Fibroblast of skin of scalp (primary cell): ENCODE data around the gene KRT31.
"Not testable (repeated sequence)": the region's sequence is repeated elsewhere in the genome, so short reads cannot be mapped to it uniquely, and the experiment has no call there.

Source experiments
- DNase-seq: peaks from one replicate; pipeline ENCODE4 v3.0.0-alpha.2; 2013

KRT31 gene

GRCh38 chr17:41417576-41418015, 20.2 kb upstream of the KRT31 start:
- no peak for DNase-seq

GRCh38 chr17:41417127-41417526, 19.7 kb upstream of the KRT31 start:
- DNase-seq: no peak

DNA sequence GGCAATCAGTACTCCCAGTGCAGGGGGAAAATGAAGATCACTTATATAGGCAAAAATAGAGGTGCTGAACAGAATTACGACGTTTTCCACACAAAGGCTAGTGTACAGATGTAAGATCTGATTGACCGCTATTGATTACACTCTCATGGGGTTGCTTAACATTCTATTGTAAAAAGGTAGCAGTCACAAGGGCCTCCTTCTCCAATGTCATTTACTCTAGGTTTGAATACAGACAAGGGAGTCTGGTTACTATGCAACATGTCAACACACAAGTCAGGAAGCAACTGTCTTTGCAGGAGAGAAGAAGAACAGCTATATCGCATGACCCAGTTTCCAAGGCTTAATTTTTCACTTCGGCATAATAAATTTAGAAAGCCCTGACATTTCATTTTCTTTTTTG, 19.1 kb upstream of the KRT31 start:
- DNase-seq: no peak

- peak; percentile 38 for DNase-seq
Measured at GRCh38 chr17:41415833-41416335, 18.5 kb upstream of the KRT31 start.

- DNase-seq: no peak
Measured at GRCh38 chr17:41415411-41415810, 18.0 kb upstream of the KRT31 start.

DNA sequence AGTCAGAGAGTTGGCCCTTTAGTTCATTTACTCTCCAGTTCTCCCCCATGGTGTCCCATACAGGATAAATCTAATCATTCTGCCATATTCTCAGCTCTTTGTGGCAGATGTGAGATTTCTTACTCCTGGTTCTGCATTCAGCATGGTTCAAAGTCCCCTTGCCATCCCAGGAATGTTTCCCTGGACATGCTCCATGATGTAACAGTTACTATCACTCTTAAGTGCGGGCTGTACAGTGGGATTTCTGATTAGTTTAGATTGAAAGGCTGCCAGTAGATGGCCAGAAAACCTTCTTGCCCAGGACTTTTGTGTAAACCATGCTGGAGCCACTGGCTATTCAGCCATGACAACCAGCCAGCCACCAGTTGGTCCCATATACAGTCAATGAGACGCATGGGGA, 16.6 kb upstream of the KRT31 start:
- no peak for DNase-seq

GRCh38 chr17:41413353-41413957, 16.0 kb upstream of the KRT31 start:
- peak; percentile 39 for DNase-seq

DNA sequence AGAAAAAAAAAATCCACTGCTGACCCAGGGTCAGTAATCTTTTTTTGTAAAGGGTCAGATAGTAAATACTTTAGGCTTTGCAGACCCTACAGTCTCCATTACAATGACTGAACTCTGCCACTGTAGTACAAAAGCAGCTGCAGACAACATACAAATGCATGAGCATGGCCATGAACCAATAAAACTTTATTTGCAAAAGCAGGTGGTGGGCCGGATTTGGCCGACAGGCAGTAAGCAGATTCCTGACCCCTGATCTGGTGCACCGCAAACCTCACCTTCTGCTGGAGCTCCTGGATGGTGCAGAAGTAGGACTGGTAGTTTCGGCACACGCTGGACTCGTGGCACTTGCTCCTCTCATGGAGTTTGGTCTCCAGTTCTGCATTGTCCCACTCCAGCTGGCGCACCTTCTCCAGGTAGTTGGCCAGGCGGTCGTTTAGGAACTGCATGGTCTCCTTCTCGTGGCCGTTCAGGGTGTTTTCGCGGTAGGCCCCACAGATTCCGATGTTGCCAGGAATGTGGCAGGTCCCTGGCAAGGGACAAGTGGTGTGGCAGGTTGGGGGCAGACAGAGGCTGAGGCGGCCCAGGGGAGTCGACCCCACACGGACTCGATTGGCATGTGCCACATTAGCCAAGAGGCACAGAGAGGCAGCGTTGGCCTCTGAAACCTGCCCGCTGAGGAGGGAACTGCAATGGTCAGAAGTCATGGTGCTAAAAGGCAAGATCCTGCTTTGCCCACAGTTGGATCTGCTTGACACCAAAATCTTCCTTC, 13.8 kb upstream of the KRT31 start:
- no peak for DNase-seq

- no peak for DNase-seq
Measured at GRCh38 chr17:41407226-41407625, 9.8 kb upstream of the KRT31 start.

- DNase-seq: no peak
Measured at GRCh38 chr17:41406205-41406604, 8.8 kb upstream of the KRT31 start.

DNA sequence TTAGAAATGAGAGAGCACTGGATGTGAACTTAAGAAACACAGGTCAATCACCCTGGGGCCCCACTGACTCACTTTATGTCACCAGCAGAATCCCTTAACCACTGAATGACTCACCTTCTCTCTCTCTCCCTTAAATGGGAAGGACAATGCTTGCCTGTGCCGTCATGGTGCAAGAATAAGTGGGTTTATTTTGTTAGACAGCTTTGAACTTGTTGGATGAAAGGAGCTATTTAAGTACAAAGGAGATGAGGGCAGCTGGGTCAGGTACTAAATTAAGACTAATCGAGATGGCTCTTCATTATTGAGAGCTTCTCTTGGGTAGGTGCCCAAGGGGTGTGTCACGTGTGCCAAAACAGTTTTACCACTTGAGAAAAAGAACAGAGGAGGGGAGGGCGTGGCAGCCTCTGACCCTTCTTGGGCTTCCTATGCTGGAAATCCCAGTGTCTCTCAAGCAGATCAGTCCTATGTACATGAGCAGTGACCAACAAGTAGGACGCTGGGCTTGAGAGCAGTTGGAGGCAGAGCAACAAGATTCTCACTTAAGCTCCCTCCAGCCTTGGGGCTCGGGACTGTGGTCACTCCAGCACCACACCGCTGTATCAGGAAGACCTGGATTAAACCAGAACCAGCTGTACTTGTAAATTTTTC, 6.7 kb upstream of the KRT31 start:
- DNase-seq: peak; percentile 94

GRCh38 chr17:41403404-41404023, 6.1 kb upstream of the KRT31 start:
- no peak for DNase-seq

DNA sequence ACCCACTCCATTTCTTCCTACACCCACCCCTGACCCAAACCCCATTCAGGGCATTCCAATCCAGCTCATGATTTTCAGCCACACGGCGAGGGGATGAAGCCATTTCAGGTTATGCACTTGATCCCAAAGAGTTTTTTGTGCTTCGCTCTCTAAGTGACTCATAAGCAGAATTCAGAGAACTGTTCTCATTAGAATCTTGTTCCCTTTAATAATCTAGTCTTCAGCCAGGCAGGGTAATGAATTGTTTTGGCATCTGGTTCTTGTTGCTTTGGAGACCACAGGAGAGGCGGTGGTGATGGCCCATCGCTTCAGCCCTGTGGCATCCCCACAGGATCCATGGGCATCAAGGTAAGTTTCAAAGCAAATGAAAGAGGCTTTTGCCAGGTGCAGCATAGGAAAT, 4.8 kb upstream of the KRT31 start:
- DNase-seq: peak; percentile 37

GRCh38 chr17:41396340-41396739, 1.1 kb downstream of the KRT31 start:
- no peak for DNase-seq

DNA sequence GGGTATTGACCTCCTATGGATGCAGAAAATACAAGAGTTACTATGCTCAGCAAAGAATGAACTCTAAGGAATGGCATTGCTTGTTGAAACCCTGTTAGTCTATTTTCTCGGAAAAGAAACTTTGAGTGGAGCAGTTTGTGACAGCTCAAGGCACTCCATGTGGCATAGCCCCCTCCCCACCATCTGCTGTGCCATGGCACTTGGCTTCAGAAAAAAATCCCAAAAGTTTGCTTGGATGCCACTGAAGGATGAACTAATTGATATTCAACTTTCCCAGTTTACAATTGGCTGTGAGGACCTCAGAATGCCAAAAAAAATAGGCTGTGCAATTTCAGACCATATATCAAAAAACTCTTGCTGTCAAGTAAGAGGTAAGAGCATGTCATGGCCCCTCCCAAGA, 1.8 kb downstream of the KRT31 start:
- DNase-seq: no peak

DNA sequence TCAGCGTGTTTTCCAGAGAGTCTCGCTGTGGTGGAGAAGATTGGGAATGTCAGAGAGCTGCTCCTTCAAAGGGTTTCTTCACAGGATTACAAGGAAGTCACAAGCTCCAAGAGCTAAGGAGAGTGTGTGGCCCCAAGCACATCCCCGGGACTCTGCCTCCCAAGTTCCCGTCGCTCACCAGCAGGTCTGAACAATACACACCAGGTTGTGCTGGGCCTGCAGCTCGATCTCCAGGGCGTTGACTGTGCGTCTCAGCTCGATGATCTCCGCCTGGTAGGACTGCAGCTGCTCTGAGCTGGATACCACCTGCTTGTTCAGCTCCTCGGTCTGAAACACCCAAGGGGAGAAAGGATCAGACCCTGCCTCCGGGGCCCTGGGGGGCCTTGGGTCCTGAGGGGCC, 2.4 kb downstream of the KRT31 start:
- DNase-seq: not testable (repeated sequence)

DNA sequence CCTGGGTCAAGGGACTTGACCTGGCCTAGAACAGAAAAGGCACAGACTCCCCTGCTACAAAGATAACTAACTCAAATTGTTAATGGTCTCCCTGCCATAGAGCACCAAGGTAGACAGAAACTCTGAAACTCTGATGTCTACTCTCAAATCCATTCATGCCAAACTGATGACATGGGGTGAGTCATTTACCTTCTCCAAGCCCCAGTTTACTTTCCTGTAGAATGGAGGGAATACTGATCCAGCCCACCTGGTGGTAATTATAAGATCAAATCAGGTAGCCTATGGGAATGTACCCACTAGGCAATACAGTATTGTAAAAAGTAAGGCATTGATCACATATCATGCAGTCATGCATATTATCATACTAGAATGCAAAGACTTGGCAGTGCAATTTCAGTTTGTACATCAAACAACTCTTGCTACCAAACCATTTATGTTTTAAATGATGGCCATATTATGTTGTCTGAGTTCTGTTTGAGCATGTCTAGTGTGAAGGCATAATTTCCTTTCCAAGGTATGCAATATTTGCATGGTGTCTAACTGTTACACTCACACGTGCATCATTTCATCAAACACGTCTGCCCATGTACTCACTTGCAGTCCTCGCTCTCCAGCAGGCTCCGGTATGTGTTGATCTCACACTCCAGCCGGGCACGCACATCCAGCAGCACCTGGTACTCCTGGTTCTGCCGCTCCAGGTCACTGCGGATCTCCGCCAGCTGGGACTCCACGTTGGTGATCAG, 3.0 kb downstream of the KRT31 start:
- DNase-seq: no peak

GRCh38 chr17:41393826-41394225, 3.6 kb downstream of the KRT31 start:
- DNase-seq: no peak

DNA sequence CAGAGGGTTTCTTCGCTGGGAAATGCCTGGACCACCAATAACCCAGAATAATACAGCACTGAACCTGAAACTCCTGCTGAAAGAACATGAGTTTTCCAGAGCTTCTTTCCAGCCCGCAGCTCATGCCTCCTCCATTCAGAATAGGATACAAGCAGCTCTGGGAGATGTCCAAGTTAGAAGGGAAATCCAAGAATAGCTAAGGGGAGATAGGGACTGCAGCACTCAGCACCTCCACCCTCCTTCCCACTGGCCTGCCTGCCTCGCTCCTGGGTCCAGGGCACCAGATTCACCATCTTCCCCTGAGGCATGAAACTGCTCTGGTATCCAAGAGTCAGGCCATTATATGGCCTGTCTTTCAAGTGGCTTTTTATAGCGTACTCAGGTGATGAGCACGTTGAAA, 4.1 kb downstream of the KRT31 start:
- no peak for DNase-seq

DNA sequence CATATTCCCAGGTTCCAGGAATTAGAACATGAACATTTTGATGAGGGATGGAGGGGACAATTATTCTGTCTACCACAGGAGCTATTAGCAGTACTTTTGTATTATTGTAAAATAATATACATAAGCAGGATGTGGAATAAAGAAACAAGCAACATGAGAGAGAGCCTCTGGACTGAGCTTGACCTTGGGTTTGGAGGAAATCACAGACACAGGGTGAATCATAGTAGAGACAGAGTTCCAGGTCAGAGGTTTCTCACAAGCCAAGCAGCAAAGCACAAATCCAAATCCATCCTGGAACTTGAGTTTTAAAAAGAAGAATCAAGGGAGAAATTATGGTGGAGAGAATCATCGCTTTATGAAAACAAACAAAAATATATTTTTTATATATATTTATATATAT, 5.1 kb downstream of the KRT31 start:
- no peak for DNase-seq

GRCh38 chr17:41391535-41391934, 5.9 kb downstream of the KRT31 start:
- DNase-seq: no peak

GRCh38 chr17:41390411-41390938, 6.9 kb downstream of the KRT31 start:
- no peak for DNase-seq
